Cardiac muscle cell (in vitro differentiated cells and primary cell): ENCODE measurements around the gene FASTK. TPM values are rescaled to one million over a fixed set of nuclear protein-coding genes. Genes with fewer than 3 reads are reported as not detected.

ENCODE experiments used
- DNase-seq, 2 donors: peaks; one replicate each; pipeline versions ENCODE4 v3.0.0 to v3.0.0-alpha.2; 2010 to 2017; ENCODE audit warnings: low read depth in 1 of 2, low spot score in 1 of 2
- H3K27ac ChIP-seq: fragments of 200-600 bp; sonication (generic); 2 replicates; pipeline ENCODE4 v1.5.1; 2016
- H3K27me3 ChIP-seq: fragments of 200-600 bp; sonication (generic); 2 replicates; pipeline ENCODE4 v1.6.0; 2016; ENCODE audit warnings: control low read depth
- H3K36me3 ChIP-seq: fragments of 200-600 bp; sonication (generic); 2 replicates; pipeline ENCODE4 v1.5.1; 2016; ENCODE audit warnings: control low read depth
- H3K4me1 ChIP-seq: fragments of 200-600 bp; sonication (generic); 2 replicates; pipeline ENCODE4 v1.8.1; 2017; ENCODE audit warnings: low read depth, mild to moderate bottlenecking, mixed run types
- H3K4me3 ChIP-seq: fragments of 200-600 bp; sonication (generic); 2 replicates; pipeline ENCODE4 v1.5.1; 2016; ENCODE audit warnings: mild to moderate bottlenecking
- H3K9me3 ChIP-seq: fragments of 200-600 bp; sonication (generic); 2 replicates; pipeline ENCODE4 v1.5.1; 2017; ENCODE audit warnings: low read depth, mild to moderate bottlenecking, control low read depth
- CTCF ChIP-seq: IDR thresholded peaks from 2 replicates; pipeline ENCODE4 v1.5.1; 2012; ENCODE audit warnings: low read depth, mild to moderate bottlenecking, low read length
- polyA plus RNA-seq: library from polyadenylated mRNA; unstranded; fragments of >200 nt; fragmentation: Nextera tagmentation; extraction: Ambion mirVana; gene quantifications from 2 replicates; pipeline ENCODE4 v1.2.1, GENCODE V29; 2016
- total RNA-seq: library from RNA; depleted of rRNA; stranded (reverse); fragments of >200 nt; gene quantifications from 2 replicates; pipeline ENCODE4 v1.2.3, GENCODE V29; 2016

The FASTK gene
- total and polyA plus RNA-seq, 2 experiments from 2014 or later = 165 to 227 TPM

- H3K27me3 ChIP-seq = no peaks in the 10 kb centered on the region
- H3K4me3 ChIP-seq = no peak overlapping the region
- H3K4me1 ChIP-seq = peaks cover 2% of the 10 kb centered on the region
- H3K27ac ChIP-seq = no peak overlapping the region
- peaks cover 18% of the 10 kb centered on the region for H3K36me3 ChIP-seq
- DNase-seq = no peak
- no peaks in the 10 kb centered on the region for H3K9me3 ChIP-seq
- no peak for TF ChIP-seq CTCF
These were observed 40.3 kb upstream of the FASTK start for GRCh38 chr7:151120896-151121295.

GRCh38 chr7:151119902-151120301 is 39.3 kb upstream of the FASTK start:
- Histone ChIP-seq H3K9me3 (no peaks in the 10 kb centered on the region), H3K4me3 (no peak overlapping the region), H3K4me1 (peaks cover 6% of the 10 kb centered on the region), H3K27me3 (no peaks in the 10 kb centered on the region), H3K36me3 (peaks cover 18% of the 10 kb centered on the region), H3K27ac (no peak overlapping the region)
- TF ChIP-seq CTCF = no peak
- no peak for DNase-seq

- Histone ChIP-seq H3K36me3 (peaks cover 14% of the 10 kb centered on the region), H3K27me3 (no peaks in the 10 kb centered on the region)
These were observed 38.4 kb upstream of the FASTK start for GRCh38 chr7:151119055-151119415.

GRCh38 chr7:151118108-151119054 is 37.8 kb upstream of the FASTK start:
- Histone ChIP-seq H3K36me3 (peaks cover 14% of the 10 kb centered on the region), H3K27ac (no peak overlapping the region), H3K27me3 (no peaks in the 10 kb centered on the region), H3K4me3 (no peak overlapping the region), H3K4me1 (peaks cover 16% of the 10 kb centered on the region), H3K9me3 (no peaks in the 10 kb centered on the region)
- no peak for DNase-seq
- TF ChIP-seq CTCF = no peak

More at GRCh38 chr7:151119055-151119415, 38.4 kb upstream of the FASTK start:
- Histone ChIP-seq H3K4me3 (no peak overlapping the region), H3K9me3 (no peaks in the 10 kb centered on the region), H3K4me1 (peaks cover 10% of the 10 kb centered on the region), H3K27ac (no peak overlapping the region)
- TF ChIP-seq CTCF = no peak
- no peak for DNase-seq

GRCh38 chr7:151117565-151117964 is 37.0 kb upstream of the FASTK start:
- Histone ChIP-seq H3K27ac (no peak overlapping the region), H3K36me3 (peaks cover 10% of the 10 kb centered on the region), H3K9me3 (no peaks in the 10 kb centered on the region), H3K4me3 (no peak overlapping the region), H3K27me3 (no peaks in the 10 kb centered on the region), H3K4me1 (peaks cover 22% of the 10 kb centered on the region)
- DNase-seq = no peak
- TF ChIP-seq CTCF = no peak
